ENCODE measurements around the gene ZNF507. TPM values are rescaled to one million over a fixed set of nuclear protein-coding genes. Genes with fewer than 3 reads are reported as not detected.

Gene ZNF507
- total and polyA plus RNA-seq, 9 of the 15 experiments (the other 6 are each of a cell fraction or from before 2014, with no cell fraction given): 2.9 to 25.0 (median 10.4) TPM

DNA sequence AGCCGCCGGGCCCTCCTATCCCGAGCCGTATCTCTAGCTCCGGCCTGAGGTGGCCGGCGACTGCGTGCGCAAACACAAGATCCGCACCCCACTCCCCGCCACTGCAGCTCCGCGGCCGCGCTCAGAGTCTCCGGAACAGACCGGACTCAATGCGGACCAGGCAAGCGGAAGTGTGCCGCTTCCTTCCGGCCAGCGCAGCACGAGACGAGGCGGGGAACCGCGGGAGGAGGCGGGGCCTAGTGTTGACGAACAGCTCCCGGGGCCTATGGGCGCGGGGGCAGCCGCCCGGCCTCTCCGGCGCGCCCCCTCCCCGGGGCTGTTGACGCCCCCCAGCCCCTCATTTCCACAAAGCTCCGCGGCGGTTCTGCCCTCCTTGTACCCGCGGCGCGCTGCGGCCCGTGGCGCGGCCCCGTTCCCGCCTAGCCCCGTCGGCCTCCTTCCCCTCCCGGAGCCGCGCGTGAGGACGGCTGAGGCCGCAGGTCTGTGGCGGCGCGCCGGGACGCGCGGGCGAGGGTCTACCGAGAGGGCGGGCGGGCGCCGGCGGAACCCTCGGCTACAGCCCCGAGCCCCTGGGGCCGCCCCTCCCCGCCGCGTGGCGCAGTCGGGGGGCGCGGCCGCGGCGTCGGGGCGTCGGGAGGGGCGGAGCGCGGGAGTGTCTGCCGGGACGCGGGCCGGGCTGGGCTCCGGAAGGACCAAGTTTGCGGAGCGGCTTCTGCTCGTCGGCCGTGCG lies 60.2 kb downstream of the ZNF507 start, which contains the start of gene DPY19L3 (continued):
- TF ChIP-seq HNRNPLL (IDR thresholded peaks at IDR 0.05; ENCODE audit: low read depth, low read length, poor library complexity, severe bottlenecking) (peak; percentile 70), POLR2H (tag; IDR thresholded peaks at IDR 0.05; ENCODE audit: low read depth) (peak; percentile 88), BHLHE40 (IDR thresholded peaks at IDR 0.05; ENCODE audit: low read length) (peak; percentile 100), HCFC1 (IDR thresholded peaks at IDR 0.05; ENCODE audit: low read depth, low read length) (peak; percentile 69), TARDBP (IDR thresholded peaks at IDR 0.05) (no peak), GTF2E2 (tag; IDR thresholded peaks at IDR 0.05) (0 out of 2 replicates have a peak, but pooled peaks have one; percentile 63), ELF2 (CRISPR knock-in tag; IDR thresholded peaks at IDR 0.05) (peak; percentile 87), IFI16 (CRISPR knock-in tag; IDR thresholded peaks at IDR 0.05) (no peak), ZNF589 (CRISPR knock-in tag; IDR thresholded peaks at IDR 0.05; ENCODE audit: low read depth) (0 out of 2 replicates have a peak, but pooled peaks have one; percentile 23), LEF1 (IDR thresholded peaks at IDR 0.05) (peak; percentile 62; the same call in 1 of the 2 replicates), NCOA6 (IDR thresholded peaks at IDR 0.05) (peak; percentile 73; the same call in 1 of the 2 replicates), TBP (optimal IDR thresholded peaks at IDR 0.05; ENCODE audit: low read depth, low read length) (peak; percentile 90), ZBED1 (IDR thresholded peaks at IDR 0.05) (peak; percentile 63), NFYB (IDR thresholded peaks at IDR 0.05; ENCODE audit: extremely low read depth, insufficient read length) (peak; percentile 71), NR2F6 (CRISPR knock-in tag; IDR thresholded peaks at IDR 0.05) (no peak), ILK (tag; IDR thresholded peaks at IDR 0.05; ENCODE audit: borderline replicate concordance, low read depth) (no peak), PHF21A (IDR thresholded peaks at IDR 0.05; ENCODE audit: borderline replicate concordance, low read depth) (no peak)
- TF ChIP-seq, protein P1, sequence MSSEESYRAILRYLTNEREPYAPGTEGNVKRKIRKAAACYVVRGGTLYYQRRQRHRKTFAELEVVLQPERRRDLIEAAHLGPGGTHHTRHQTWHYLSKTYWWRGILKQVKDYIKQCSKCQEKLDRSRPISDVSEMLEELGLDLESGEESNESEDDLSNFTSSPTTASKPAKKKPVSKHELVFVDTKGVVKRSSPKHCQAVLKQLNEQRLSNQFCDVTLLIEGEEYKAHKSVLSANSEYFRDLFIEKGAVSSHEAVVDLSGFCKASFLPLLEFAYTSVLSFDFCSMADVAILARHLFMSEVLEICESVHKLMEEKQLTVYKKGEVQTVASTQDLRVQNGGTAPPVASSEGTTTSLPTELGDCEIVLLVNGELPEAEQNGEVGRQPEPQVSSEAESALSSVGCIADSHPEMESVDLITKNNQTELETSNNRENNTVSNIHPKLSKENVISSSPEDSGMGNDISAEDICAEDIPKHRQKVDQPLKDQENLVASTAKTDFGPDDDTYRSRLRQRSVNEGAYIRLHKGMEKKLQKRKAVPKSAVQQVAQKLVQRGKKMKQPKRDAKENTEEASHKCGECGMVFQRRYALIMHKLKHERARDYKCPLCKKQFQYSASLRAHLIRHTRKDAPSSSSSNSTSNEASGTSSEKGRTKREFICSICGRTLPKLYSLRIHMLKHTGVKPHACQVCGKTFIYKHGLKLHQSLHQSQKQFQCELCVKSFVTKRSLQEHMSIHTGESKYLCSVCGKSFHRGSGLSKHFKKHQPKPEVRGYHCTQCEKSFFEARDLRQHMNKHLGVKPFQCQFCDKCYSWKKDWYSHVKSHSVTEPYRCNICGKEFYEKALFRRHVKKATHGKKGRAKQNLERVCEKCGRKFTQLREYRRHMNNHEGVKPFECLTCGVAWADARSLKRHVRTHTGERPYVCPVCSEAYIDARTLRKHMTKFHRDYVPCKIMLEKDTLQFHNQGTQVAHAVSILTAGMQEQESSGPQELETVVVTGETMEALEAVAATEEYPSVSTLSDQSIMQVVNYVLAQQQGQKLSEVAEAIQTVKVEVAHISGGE (CRISPR knock-in tag; IDR thresholded peaks at IDR 0.05): peak; percentile 88 to 98 (median 93); a peak in 5 of 6 replicates
- TF ChIP-seq, protein P2, sequence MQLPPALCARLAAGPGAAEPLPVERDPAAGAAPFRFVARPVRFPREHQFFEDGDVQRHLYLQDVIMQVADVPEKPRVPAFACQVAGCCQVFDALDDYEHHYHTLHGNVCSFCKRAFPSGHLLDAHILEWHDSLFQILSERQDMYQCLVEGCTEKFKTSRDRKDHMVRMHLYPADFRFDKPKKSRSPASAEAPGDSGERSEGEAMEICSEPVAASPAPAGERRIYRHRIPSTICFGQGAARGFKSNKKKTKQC (CRISPR knock-in tag; IDR thresholded peaks at IDR 0.05): peak; percentile 77; the same call in 1 of the 2 replicates
- TF ChIP-seq, protein P3, sequence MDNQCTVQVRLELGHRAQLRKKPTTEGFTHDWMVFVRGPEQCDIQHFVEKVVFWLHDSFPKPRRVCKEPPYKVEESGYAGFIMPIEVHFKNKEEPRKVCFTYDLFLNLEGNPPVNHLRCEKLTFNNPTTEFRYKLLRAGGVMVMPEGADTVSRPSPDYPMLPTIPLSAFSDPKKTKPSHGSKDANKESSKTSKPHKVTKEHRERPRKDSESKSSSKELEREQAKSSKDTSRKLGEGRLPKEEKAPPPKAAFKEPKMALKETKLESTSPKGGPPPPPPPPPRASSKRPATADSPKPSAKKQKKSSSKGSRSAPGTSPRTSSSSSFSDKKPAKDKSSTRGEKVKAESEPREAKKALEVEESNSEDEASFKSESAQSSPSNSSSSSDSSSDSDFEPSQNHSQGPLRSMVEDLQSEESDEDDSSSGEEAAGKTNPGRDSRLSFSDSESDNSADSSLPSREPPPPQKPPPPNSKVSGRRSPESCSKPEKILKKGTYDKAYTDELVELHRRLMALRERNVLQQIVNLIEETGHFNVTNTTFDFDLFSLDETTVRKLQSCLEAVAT (IDR thresholded peaks at IDR 0.05): peak in 1 of 2 experiments; percentile 25; a peak in 1 of 4 replicates
- TF ChIP-seq, protein P4, sequence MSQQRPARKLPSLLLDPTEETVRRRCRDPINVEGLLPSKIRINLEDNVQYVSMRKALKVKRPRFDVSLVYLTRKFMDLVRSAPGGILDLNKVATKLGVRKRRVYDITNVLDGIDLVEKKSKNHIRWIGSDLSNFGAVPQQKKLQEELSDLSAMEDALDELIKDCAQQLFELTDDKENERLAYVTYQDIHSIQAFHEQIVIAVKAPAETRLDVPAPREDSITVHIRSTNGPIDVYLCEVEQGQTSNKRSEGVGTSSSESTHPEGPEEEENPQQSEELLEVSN (IDR thresholded peaks at IDR 0.05; ENCODE audit: borderline replicate concordance in 1 of 2, extremely low read depth in 1 of 2, insufficient read depth in 1 of 2, insufficient read length in 1 of 2, low read depth in 1 of 2, low read length in 1 of 2, poor library complexity in 1 of 2, severe bottlenecking in 1 of 2): peak; percentile 28 to 86
